Left lung (tissue), 10 donors: ENCODE results near the gene SREBF2. TPM values are rescaled to one million over a fixed set of nuclear protein-coding genes. Genes with fewer than 3 reads are reported as not detected.

Source experiments
- ATAC-seq: fragments of 200-7000 bp; cut with Tn5 transposase; one replicate; pipeline ENCODE4 v1.9.1; 2020; ENCODE audit warnings: moderate library complexity
- DNase-seq, 4 donors: peaks; one replicate each; pipeline ENCODE4 v3.0.0-alpha.2; 2013 to 2020
- H3K27ac ChIP-seq, 2 donors: fragments of 200-600 bp; sonication (generic) in 1 of 2; one replicate each; pipeline versions ENCODE4 v1.5.0 to v1.8.0; 2020 to 2021
- H3K27me3 ChIP-seq, 2 donors: fragments of 200-600 bp; sonication (generic) in 1 of 2; one replicate each; pipeline versions ENCODE4 v1.5.0 to v1.8.0; 2020 to 2021
- H3K36me3 ChIP-seq, 2 donors: fragments of 200-600 bp; sonication (generic) in 1 of 2; one replicate each; pipeline versions ENCODE4 v1.5.0 to v1.8.0; 2020 to 2021
- H3K4me1 ChIP-seq, 2 donors: fragments of 200-600 bp; one replicate each; pipeline ENCODE4 v1.8.0; 2021
- H3K4me3 ChIP-seq, 2 donors: fragments of 200-600 bp; sonication (generic) in 1 of 2; one replicate each; pipeline versions ENCODE4 v1.5.0 to v1.8.0; 2020 to 2021; ENCODE audit warnings: mild to moderate bottlenecking in 1 of 2
- H3K9me3 ChIP-seq, 2 donors: fragments of 200-600 bp; sonication (generic) in 1 of 2; one replicate each; pipeline versions ENCODE4 v1.5.0 to v1.8.0; 2020 to 2021
- CTCF ChIP-seq, 2 donors: fragments of 200-600 bp; sonication (generic) in 1 of 2; IDR thresholded peaks; one replicate each; pipeline versions ENCODE4 v1.5.0 to v1.8.0; 2021; ENCODE audit warnings: antibody characterized with exemption in 2 of 2
- intact Hi-C, 2 donors: fragments of 100-400 bp; cut with DNase I; formaldehyde crosslinking; loops; one replicate each; pipeline versions ENCODE4 v1.11.2 to v1.14.2; 2022
- polyA plus RNA-seq, 6 donors: library from polyadenylated mRNA; unstranded; fragments of 120-200 nt; gene quantifications; one replicate each; pipeline ENCODE4 v1.2.1, GENCODE V29; 2013; ENCODE audit not compliant: insufficient read length in 6 of 6
- total RNA-seq, 2 donors: library from RNA; stranded (reverse); fragmentation: NEBNext Ultra II Directional; extraction: Animal tissue kit (Norgen Biotek cat#: 25700); gene quantifications; one replicate each; pipeline ENCODE4 v1.2.1, GENCODE V29; 2021
- donor health status: DM: no; HTN: yes; CAD: no.
- donor health status: DM: no; HTN: no; CAD: no.

Gene SREBF2
- total and polyA plus RNA-seq, 8 donors = 49.2 to 162 (median 75.7) TPM

GRCh38 chr22:41902016-41902415 lies 69.1 kb downstream of the SREBF2 start:
- Histone ChIP-seq H3K27me3 (no peaks in the 10 kb centered on the region), H3K36me3 (peaks cover 0 to 100% of the 10 kb centered on the region in 2 donors), H3K4me1 (no peaks in the 10 kb centered on the region), H3K9me3 (no peaks in the 10 kb centered on the region), H3K27ac (no peak overlapping the region), H3K4me3 (no peak overlapping the region)
- intact Hi-C loops = no loop called here
- DNase-seq (no peak), ATAC-seq (no peak)
- no peak for TF ChIP-seq CTCF (IDR thresholded peaks at IDR 0.05)

GRCh38 chr22:41902932-41903421 lies 70.1 kb downstream of the SREBF2 start:
- no peak for TF ChIP-seq CTCF (IDR thresholded peaks at IDR 0.05)
- Histone ChIP-seq H3K4me3 (no peak overlapping the region), H3K9me3 (no peaks in the 10 kb centered on the region), H3K27ac (no peak overlapping the region), H3K4me1 (peaks cover 0 to 4% of the 10 kb centered on the region in 2 donors), H3K36me3 (peaks cover 0 to 100% of the 10 kb centered on the region in 2 donors), H3K27me3 (no peaks in the 10 kb centered on the region)
- intact Hi-C loops = no loop called here
- DNase-seq (peak in 1 of 4 donors; percentile 65), ATAC-seq (peak; percentile 7)

- peaks cover 0 to 17% of the 10 kb centered on the region in 2 donors for H3K4me1 ChIP-seq
- no peak for ATAC-seq
- no peak for TF ChIP-seq CTCF (IDR thresholded peaks at IDR 0.05)
- no peaks in the 10 kb centered on the region for H3K9me3 ChIP-seq
- H3K27me3 ChIP-seq = peaks cover 4 to 11% of the 10 kb centered on the region in 2 donors
- H3K4me3 ChIP-seq = no peak overlapping the region
- peaks cover 0 to 83% of the 10 kb centered on the region in 2 donors for H3K36me3 ChIP-seq
- no peak overlapping the region for H3K27ac ChIP-seq
- DNase-seq = peak in 1 of 4 donors; percentile 79
- intact Hi-C loops = no loop called here
Measured at GRCh38 chr22:41904450-41905410, 71.8 kb downstream of the SREBF2 start.

GRCh38 chr22:41905411-41906202 lies 72.7 kb downstream of the SREBF2 start:
- Histone ChIP-seq H3K27ac (no peak overlapping the region), H3K9me3 (no peaks in the 10 kb centered on the region), H3K36me3 (peaks cover 0 to 75% of the 10 kb centered on the region in 2 donors), H3K4me3 (no peak overlapping the region), H3K27me3 (peaks cover 13 to 19% of the 10 kb centered on the region in 2 donors), H3K4me1 (peaks cover 4 to 26% of the 10 kb centered on the region in 2 donors)
- DNase-seq (peak in 1 of 4 donors; percentile 45), ATAC-seq (no peak)
- intact Hi-C loops = no loop called here
- TF ChIP-seq CTCF (IDR thresholded peaks at IDR 0.05) = no peak
